Hepatocyte (in vitro differentiated cells): ENCODE data around the gene HIGD1B. TPM values are rescaled to one million over a fixed set of nuclear protein-coding genes. Genes with fewer than 3 reads are reported as not detected.

ENCODE experiments used
- DNase-seq: peaks from one replicate; pipeline ENCODE4 v3.0.0-alpha.2; 2016; ENCODE audit warnings: low spot score
- H2AFZ ChIP-seq: fragments of 200-600 bp; sonication (generic); 2 replicates; pipeline ENCODE4 v1.6.0; 2016; ENCODE audit warnings: antibody characterized with exemption, mild to moderate bottlenecking
- H3K27ac ChIP-seq: fragments of 200-600 bp; sonication (generic); 2 replicates; pipeline ENCODE4 v1.5.1; 2016; ENCODE audit warnings: mild to moderate bottlenecking
- H3K27me3 ChIP-seq: fragments of 200-600 bp; sonication (generic); 2 replicates; pipeline ENCODE4 v1.6.1; 2016
- H3K36me3 ChIP-seq: fragments of 200-600 bp; sonication (generic); replicated peaks from 2 replicates; pipeline ENCODE4 v1.5.1; 2016; ENCODE audit warnings: low read depth; ENCODE audit not compliant: insufficient read depth
- H3K4me1 ChIP-seq: fragments of 200-600 bp; sonication (generic); 2 replicates; pipeline ENCODE4 v1.5.1; 2016; ENCODE audit warnings: mild to moderate bottlenecking, moderate library complexity; ENCODE audit not compliant: insufficient read depth
- H3K4me2 ChIP-seq: fragments of 200-600 bp; sonication (generic); 2 replicates; pipeline ENCODE4 v1.6.0; 2016
- H3K4me3 ChIP-seq: fragments of 200-600 bp; sonication (generic); 2 replicates; pipeline ENCODE4 v1.5.1; 2016; ENCODE audit warnings: mild to moderate bottlenecking
- H3K79me2 ChIP-seq: fragments of 200-600 bp; sonication (generic); 2 replicates; pipeline ENCODE4 v1.6.0; 2017; ENCODE audit warnings: mild to moderate bottlenecking
- H3K9me2 ChIP-seq: fragments of 200-600 bp; sonication (generic); replicated peaks from 2 replicates; pipeline ENCODE4 v1.6.0; 2017; ENCODE audit warnings: mild to moderate bottlenecking; ENCODE audit not compliant: insufficient read depth
- H3K9me3 ChIP-seq: fragments of 200-600 bp; sonication (generic); 2 replicates; pipeline ENCODE4 v1.5.1; 2016; ENCODE audit warnings: low read depth, mild to moderate bottlenecking
- H4K20me1 ChIP-seq: fragments of 200-600 bp; sonication (generic); 2 replicates; pipeline ENCODE4 v1.6.0; 2016; ENCODE audit warnings: mild to moderate bottlenecking; ENCODE audit not compliant: insufficient read depth, poor library complexity, severe bottlenecking
- CTCF ChIP-seq: fragments of 200-600 bp; sonication (generic); IDR thresholded peaks from 2 replicates; pipeline ENCODE4 v1.5.1; 2016; ENCODE audit warnings: antibody characterized with exemption, mild to moderate bottlenecking; ENCODE audit not compliant: poor library complexity
- EZH2 ChIP-seq: fragments of 200-600 bp; sonication (generic); IDR thresholded peaks from 2 replicates; pipeline ENCODE4 v1.6.1; 2016; ENCODE audit warnings: antibody characterized with exemption, mild to moderate bottlenecking, borderline replicate concordance
- EZH2phosphoT487 ChIP-seq: fragments of 200-600 bp; sonication (generic); IDR thresholded peaks from one replicate; pipeline ENCODE4 v1.6.1; 2018; ENCODE audit warnings: antibody characterized with exemption, mild to moderate bottlenecking, low read depth, moderate library complexity; ENCODE audit not compliant: unreplicated experiment, severe bottlenecking
- WGBS: methylation state at CpG from one replicate; pipeline ENCODE4 v1.1.6; 2016; ENCODE audit warnings: low lambda C conversion rate; ENCODE audit errors: missing lambda C conversion rate; 5-methylcytosine and 5-hydroxymethylcytosine counted together
- polyA plus RNA-seq: library from polyadenylated mRNA; unstranded; fragments of >200 nt; fragmentation: Nextera tagmentation; extraction: Ambion mirVana; gene quantifications from 2 replicates; pipeline ENCODE4 v1.2.1, GENCODE V29; 2016
- total RNA-seq: library from RNA; depleted of rRNA; stranded (reverse); fragments of >200 nt; gene quantifications from 2 replicates; pipeline ENCODE4 v1.2.3, GENCODE V29; 2014

The HIGD1B gene
- total and polyA plus RNA-seq, 2 experiments from 2014 or later: not detected

GRCh38 chr17:44887971-44888954 lies 40.6 kb downstream of the HIGD1B start:
- H3K4me3 ChIP-seq: no peak overlapping the region
- peaks cover 44% of the 10 kb centered on the region for H3K79me2 ChIP-seq
- H3K4me2 ChIP-seq: no peak overlapping the region
- no peaks in the 10 kb centered on the region for H3K4me1 ChIP-seq
- H3K9me3 ChIP-seq: no peaks in the 10 kb centered on the region
- H3K27me3 ChIP-seq: no peaks in the 10 kb centered on the region
- no peak for DNase-seq
- TF ChIP-seq EZH2phosphoT487 (no peak), EZH2 (no peak), CTCF (no peak)
- H3K27ac ChIP-seq: no peak overlapping the region
- H4K20me1 ChIP-seq: no peaks in the 10 kb centered on the region
- WGBS: 96% methylated on average over 10 of the region's 10 CpGs
- peaks cover 6% of the 10 kb centered on the region for H3K36me3 ChIP-seq
- no peak overlapping the region for H2AFZ ChIP-seq
- no peaks in the 10 kb centered on the region for H3K9me2 ChIP-seq

GRCh38 chr17:44889003-44889402 lies 41.3 kb downstream of the HIGD1B start:
- H3K4me1 ChIP-seq: no peaks in the 10 kb centered on the region
- H3K27ac ChIP-seq: no peak overlapping the region
- H3K4me2 ChIP-seq: no peak overlapping the region
- H3K9me3 ChIP-seq: no peaks in the 10 kb centered on the region
- H3K4me3 ChIP-seq: no peak overlapping the region
- H3K27me3 ChIP-seq: no peaks in the 10 kb centered on the region
- H2AFZ ChIP-seq: no peak overlapping the region
- no peaks in the 10 kb centered on the region for H3K9me2 ChIP-seq
- H3K36me3 ChIP-seq: peaks cover 6% of the 10 kb centered on the region
- TF ChIP-seq CTCF (no peak), EZH2phosphoT487 (no peak)
- no peaks in the 10 kb centered on the region for H4K20me1 ChIP-seq
- H3K79me2 ChIP-seq: peaks cover 46% of the 10 kb centered on the region
- 94% methylated on average over 7 of the region's 7 CpGs for WGBS
- no peak for DNase-seq

- H3K36me3 ChIP-seq: no peaks in the 10 kb centered on the region
- TF ChIP-seq EZH2phosphoT487 (no peak), CTCF (no peak), EZH2 (no peak)
- H3K9me3 ChIP-seq: no peaks in the 10 kb centered on the region
- no peaks in the 10 kb centered on the region for H3K9me2 ChIP-seq
- H2AFZ ChIP-seq: no peak overlapping the region
- H3K27me3 ChIP-seq: no peaks in the 10 kb centered on the region
- no peak overlapping the region for H3K4me2 ChIP-seq
- no peak overlapping the region for H3K27ac ChIP-seq
- DNase-seq: no peak
- no peak overlapping the region for H3K4me3 ChIP-seq
- no peaks in the 10 kb centered on the region for H3K4me1 ChIP-seq
- H3K79me2 ChIP-seq: peaks cover 74% of the 10 kb centered on the region
- H4K20me1 ChIP-seq: no peaks in the 10 kb centered on the region
Observed at GRCh38 chr17:44892250-44892649, 44.6 kb downstream of the HIGD1B start.
